PC-3 (cell line): Measurements from ENCODE around the gene STRBP.

Experiments used
- CTCF ChIP-seq: fragments of 300-600 bp; sonication (generic); conservative IDR thresholded peaks from 2 replicates; pipeline ENCODE4 v1.5.1; 2017; ENCODE audit warnings: antibody characterized with exemption, low read depth, mild to moderate bottlenecking, low read length
- EZH2 ChIP-seq: fragments of 300-600 bp; sonication (generic); IDR thresholded peaks from one replicate; pipeline ENCODE4 v1.6.1; 2017; ENCODE audit warnings: antibody characterized with exemption, mild to moderate bottlenecking, low read length; ENCODE audit not compliant: unreplicated experiment
- EZH2phosphoT487 ChIP-seq: fragments of 300-600 bp; sonication (generic); IDR thresholded peaks from 2 replicates; pipeline ENCODE4 v1.6.1; 2018; ENCODE audit warnings: mild to moderate bottlenecking, antibody characterized with exemption, low read length, borderline replicate concordance

- TF ChIP-seq CTCF, result no peak
- no peak for TF ChIP-seq EZH2
- no peak for TF ChIP-seq EZH2phosphoT487
Measured at GRCh38 chr9:123216251-123216797, 52.1 kb downstream of the STRBP start.
